ENCODE data around the gene GJD4. TPM values are rescaled to one million over a fixed set of nuclear protein-coding genes. Genes with fewer than 3 reads are reported as not detected.

GJD4 gene
- total RNA-seq, 5 donors from 2014 or later (not counting 1 experiment from before 2014, with no cell fraction given), result not detected

DNA sequence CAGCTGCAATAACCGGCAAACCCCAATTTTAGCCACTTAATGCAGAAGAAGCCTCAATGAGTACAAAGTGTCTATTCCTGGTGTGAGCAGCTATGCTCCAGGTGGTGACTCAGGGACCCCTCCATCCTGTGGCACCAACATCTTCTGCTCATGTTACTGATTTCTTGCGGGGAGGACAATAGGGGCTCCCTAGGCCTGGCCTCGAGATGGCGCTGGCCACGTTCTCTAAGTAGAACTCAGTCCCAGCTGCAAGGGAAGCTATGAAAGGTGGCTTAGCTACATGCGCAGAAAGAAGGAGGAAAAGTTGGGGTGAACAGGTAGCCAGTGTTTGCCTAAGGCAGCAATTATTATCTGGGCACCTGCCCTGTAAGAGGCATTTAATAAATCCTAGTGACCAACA, 6.6 kb downstream of the GJD4 start:
- ChIA-PET CTCF (no interaction called here), POLR2A (interaction anchor here in 1 of 2 donors (0.6 kb wide), 1 partner anchor 407 kb away, joined by 4 read pairs; no protein-coding TSS in a partner anchor)

DNA sequence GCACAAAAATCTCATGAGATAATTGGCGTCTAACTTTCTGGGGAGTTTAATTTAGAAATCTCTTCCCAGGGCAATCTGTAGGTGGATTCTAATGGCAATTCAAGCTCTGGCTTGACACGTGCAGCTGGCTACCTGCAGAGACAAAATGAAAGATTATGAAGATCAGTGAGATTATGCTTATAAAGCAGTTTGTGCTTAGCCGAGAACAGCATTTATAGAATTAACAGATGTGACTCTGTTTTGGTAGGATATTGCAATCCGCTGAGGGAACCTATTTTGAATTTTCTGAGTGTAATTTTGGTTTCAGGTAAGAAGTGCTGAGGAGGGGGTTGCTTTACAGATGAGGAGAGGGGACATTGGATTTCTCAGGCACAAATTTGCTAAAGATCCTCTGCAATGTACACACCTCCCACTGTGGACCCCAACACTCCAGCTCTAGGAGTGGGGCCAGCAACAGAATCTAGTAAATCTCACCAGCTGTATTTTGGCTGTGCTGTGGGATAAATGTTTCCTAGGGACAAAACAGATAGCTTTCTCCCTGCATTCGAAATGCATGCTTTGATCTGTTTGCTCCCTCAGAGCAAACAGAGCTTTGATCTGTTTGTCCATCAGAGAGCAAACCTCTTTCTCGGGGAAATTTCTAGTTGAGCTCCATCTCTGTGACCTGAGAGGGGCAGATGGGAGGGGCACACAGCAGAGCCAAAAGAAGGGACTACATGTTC, 7.4 kb downstream of the GJD4 start:
- H3K4me1 ChIP-seq (ENCODE audit: control insufficient read depth in 1 of 2, extremely low read depth in 1 of 2, insufficient read depth in 2 of 2, low read length in 2 of 2), result peaks cover 0 to 6% of the 10 kb centered on the region in 2 experiments
- CTCF ChIA-PET, result no interaction called here
- Mint-ChIP-seq H3K4me1 (peaks cover 0 to 2% (median 1%) of the 10 kb centered on the region in 3 donors), H3K9me3 (peaks cover 0 to 6% (median 0%) of the 10 kb centered on the region in 3 donors), H3K27ac (no peak overlapping the region), H3K36me3 (no peaks in the 10 kb centered on the region), H3K27me3 (peaks cover 38 to 54% of the 10 kb centered on the region in 2 donors), H3K4me3 (no peak overlapping the region)
- WGBS (ENCODE audit: insufficient coverage), result 56% methylated on average over 6 of the region's 6 CpGs
- H3K27ac ChIP-seq (ENCODE audit: low read length), result no peak overlapping the region
- H3K4me3 ChIP-seq (ENCODE audit: control insufficient read depth in 1 of 2, extremely low read depth in 1 of 2, low read length in 1 of 2), result no peak overlapping the region
- ATAC-seq (replicated peaks in 1 of 4) (no peak), DNase-seq (no peak)
- H3K36me3 ChIP-seq (ENCODE audit: control insufficient read depth in 2 of 2, extremely low read depth in 1 of 2, insufficient read depth in 1 of 2, low read length in 1 of 2), result no peaks in the 10 kb centered on the region
- no peaks in the 10 kb centered on the region for H3K9me3 ChIP-seq
- peaks cover 0 to 43% of the 10 kb centered on the region in 2 experiments for H3K27me3 ChIP-seq (replicated peaks in 1 of 2; ENCODE audit: control insufficient read depth in 2 of 2, extremely low read depth in 1 of 2, insufficient read depth in 2 of 2, low read length in 1 of 2)
- POLR2A ChIA-PET, result interaction anchor here in 1 of 2 donors (0.6 kb wide), 2 partner anchors 22 to 119 kb away, joined by 3 to 4 read pairs; no protein-coding TSS in a partner anchor

More for the DNA sequence above, 6.6 kb downstream of the GJD4 start:
- no peak overlapping the region for H3K4me3 ChIP-seq (ENCODE audit: control insufficient read depth in 1 of 2, extremely low read depth in 1 of 2, low read length in 1 of 2)
- Mint-ChIP-seq H3K9me3 (peaks cover 0 to 6% (median 0%) of the 10 kb centered on the region in 3 donors), H3K4me1 (peaks cover 5 to 8% (median 7%) of the 10 kb centered on the region in 3 donors), H3K27ac (no peak overlapping the region), H3K27me3 (peaks cover 46 to 60% of the 10 kb centered on the region in 2 donors), H3K36me3 (no peaks in the 10 kb centered on the region), H3K4me3 (no peak overlapping the region)
- peaks cover 0 to 10% of the 10 kb centered on the region in 2 experiments for H3K4me1 ChIP-seq (ENCODE audit: control insufficient read depth in 1 of 2, extremely low read depth in 1 of 2, insufficient read depth in 2 of 2, low read length in 2 of 2)
- H3K27ac ChIP-seq (ENCODE audit: low read length), result no peak overlapping the region
- H3K27me3 ChIP-seq (replicated peaks in 1 of 2; ENCODE audit: control insufficient read depth in 2 of 2, extremely low read depth in 1 of 2, insufficient read depth in 2 of 2, low read length in 1 of 2), result peaks cover 0 to 48% of the 10 kb centered on the region in 2 experiments
- ATAC-seq (replicated peaks in 1 of 4) (no peak), DNase-seq (no peak)
- H3K36me3 ChIP-seq (ENCODE audit: control insufficient read depth in 2 of 2, extremely low read depth in 1 of 2, insufficient read depth in 1 of 2, low read length in 1 of 2), result no peaks in the 10 kb centered on the region
- H3K9me3 ChIP-seq, result no peaks in the 10 kb centered on the region
- 93% methylated on average over 2 of the region's 6 CpGs for WGBS (ENCODE audit: insufficient coverage)

DNA sequence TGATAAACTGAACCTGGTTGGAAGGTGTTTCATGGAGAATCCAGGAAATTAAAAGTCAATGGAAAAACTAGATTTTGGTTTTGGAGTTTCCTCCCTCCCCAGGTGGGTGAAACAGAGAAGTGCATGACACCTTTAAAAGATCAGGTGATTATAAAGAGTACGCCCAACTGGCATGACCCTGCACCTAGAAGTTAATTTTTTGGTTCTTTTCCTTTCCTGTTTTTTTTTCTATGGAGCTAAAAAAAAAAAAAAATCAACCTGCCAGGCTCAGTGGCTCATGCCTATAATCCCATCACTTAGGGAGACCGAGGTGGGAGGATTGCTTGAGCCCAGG, 7.9 kb downstream of the GJD4 start:
- peaks cover 0 to 6% (median 0%) of the 10 kb centered on the region in 3 donors for H3K9me3 Mint-ChIP-seq
- no peaks in the 10 kb centered on the region for H3K4me1 Mint-ChIP-seq

DNA sequence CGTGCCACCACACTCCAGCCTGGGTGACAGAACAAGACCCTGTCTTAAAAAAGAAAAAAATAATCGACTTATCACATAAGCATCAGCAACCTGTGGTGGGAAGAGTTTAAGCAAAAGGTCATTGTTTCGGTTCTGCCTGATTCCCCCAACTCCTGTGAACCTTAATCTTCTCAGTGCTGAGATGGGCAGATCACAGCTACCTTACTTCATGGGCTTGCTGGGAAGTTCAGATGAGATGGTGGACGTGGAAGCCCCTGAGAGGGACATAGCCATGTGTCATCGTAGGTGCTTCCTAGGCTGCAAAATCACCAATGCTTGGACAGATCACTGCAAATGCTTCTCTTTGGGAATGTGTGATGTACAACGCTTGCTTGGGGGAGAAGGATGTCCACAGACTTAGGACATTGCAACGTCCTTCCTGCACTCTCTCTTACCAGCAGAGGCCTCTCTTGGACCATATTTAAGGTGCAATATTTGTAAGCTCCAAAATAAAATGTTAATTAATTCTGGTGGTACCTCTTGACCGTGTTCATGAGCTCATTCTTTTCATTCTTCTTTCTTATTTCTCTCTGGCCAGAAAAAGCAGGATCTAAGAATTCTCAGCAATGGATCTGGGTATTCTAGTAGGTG, 8.6 kb downstream of the GJD4 start:
- no peaks in the 10 kb centered on the region for H3K4me1 Mint-ChIP-seq
- ChIA-PET CTCF (no interaction called here), POLR2A (no interaction called here)
- no peaks in the 10 kb centered on the region for H3K36me3 ChIP-seq (ENCODE audit: control insufficient read depth in 2 of 2, extremely low read depth in 1 of 2, insufficient read depth in 1 of 2, low read length in 1 of 2)
- no peak overlapping the region for H3K27ac ChIP-seq (ENCODE audit: low read length)
- H3K27me3 Mint-ChIP-seq, result peaks cover 37 to 49% of the 10 kb centered on the region in 2 donors
- WGBS (ENCODE audit: insufficient coverage), result 59% methylated on average over 2 of the region's 8 CpGs
- H3K4me1 ChIP-seq (ENCODE audit: control insufficient read depth in 1 of 2, extremely low read depth in 1 of 2, insufficient read depth in 2 of 2, low read length in 2 of 2), result no peaks in the 10 kb centered on the region
- H3K9me3 ChIP-seq, result no peaks in the 10 kb centered on the region
- no peaks in the 10 kb centered on the region for H3K36me3 Mint-ChIP-seq
- no peak overlapping the region for H3K4me3 ChIP-seq (ENCODE audit: control insufficient read depth in 1 of 2, extremely low read depth in 1 of 2, low read length in 1 of 2)
- no peak for DNase-seq
- H3K4me3 Mint-ChIP-seq, result no peak overlapping the region
- no peak overlapping the region for H3K27ac Mint-ChIP-seq
- peaks cover 0 to 32% of the 10 kb centered on the region in 2 experiments for H3K27me3 ChIP-seq (replicated peaks in 1 of 2; ENCODE audit: control insufficient read depth in 2 of 2, extremely low read depth in 1 of 2, insufficient read depth in 2 of 2, low read length in 1 of 2)
- H3K9me3 Mint-ChIP-seq, result peaks cover 0 to 6% (median 0%) of the 10 kb centered on the region in 3 donors
- no peak for ATAC-seq (replicated peaks in 1 of 4)

More for the DNA sequence above, 7.9 kb downstream of the GJD4 start:
- WGBS (ENCODE audit: insufficient coverage), result 38% methylated on average over 1 of the region's 2 CpGs
- Mint-ChIP-seq H3K4me3 (no peak overlapping the region), H3K27me3 (peaks cover 37 to 50% of the 10 kb centered on the region in 2 donors), H3K36me3 (no peaks in the 10 kb centered on the region), H3K27ac (no peak overlapping the region)
- peaks cover 0 to 2% of the 10 kb centered on the region in 2 experiments for H3K4me1 ChIP-seq (ENCODE audit: control insufficient read depth in 1 of 2, extremely low read depth in 1 of 2, insufficient read depth in 2 of 2, low read length in 2 of 2)
- H3K27me3 ChIP-seq (replicated peaks in 1 of 2; ENCODE audit: control insufficient read depth in 2 of 2, extremely low read depth in 1 of 2, insufficient read depth in 2 of 2, low read length in 1 of 2), result peaks cover 0 to 39% of the 10 kb centered on the region in 2 experiments
- ChIA-PET POLR2A (interaction anchor here in 1 of 2 donors (0.6 kb wide), 2 partner anchors 22 to 119 kb away, joined by 3 to 4 read pairs; no protein-coding TSS in a partner anchor), CTCF (no interaction called here)
- DNase-seq (no peak), ATAC-seq (replicated peaks in 1 of 4) (no peak)
- no peak overlapping the region for H3K4me3 ChIP-seq (ENCODE audit: control insufficient read depth in 1 of 2, extremely low read depth in 1 of 2, low read length in 1 of 2)
- no peaks in the 10 kb centered on the region for H3K9me3 ChIP-seq
- H3K27ac ChIP-seq (ENCODE audit: low read length), result no peak overlapping the region
- H3K36me3 ChIP-seq (ENCODE audit: control insufficient read depth in 2 of 2, extremely low read depth in 1 of 2, insufficient read depth in 1 of 2, low read length in 1 of 2), result no peaks in the 10 kb centered on the region

DNA sequence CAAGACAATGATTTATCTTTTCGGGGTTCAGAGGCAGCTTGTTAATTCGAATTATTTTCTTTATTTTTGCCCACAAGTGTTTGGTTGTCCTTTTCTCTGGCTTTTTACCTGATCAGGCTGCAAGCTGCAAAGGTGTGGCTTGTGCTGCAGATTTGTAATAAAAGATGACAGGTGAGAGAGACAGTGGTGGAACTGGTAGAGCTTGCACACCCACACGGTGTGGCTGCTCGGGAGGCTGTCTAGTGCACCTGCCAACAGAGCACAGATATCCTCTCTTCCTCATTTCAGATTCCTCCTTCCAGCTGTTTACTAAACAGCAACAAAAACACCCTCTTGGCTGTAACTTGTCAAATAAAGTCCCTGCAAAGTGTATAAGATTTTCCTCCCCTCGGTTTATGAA, 9.2 kb downstream of the GJD4 start:
- Mint-ChIP-seq H3K27me3 (peaks cover 37 to 45% of the 10 kb centered on the region in 2 donors), H3K9me3 (peaks cover 0 to 6% (median 0%) of the 10 kb centered on the region in 3 donors), H3K4me3 (no peak overlapping the region), H3K4me1 (no peaks in the 10 kb centered on the region), H3K27ac (no peak overlapping the region), H3K36me3 (no peaks in the 10 kb centered on the region)
- no peaks in the 10 kb centered on the region for H3K9me3 ChIP-seq
- H3K36me3 ChIP-seq (ENCODE audit: control insufficient read depth in 2 of 2, extremely low read depth in 1 of 2, insufficient read depth in 1 of 2, low read length in 1 of 2), result no peaks in the 10 kb centered on the region
- ATAC-seq (replicated peaks in 1 of 4) (no peak), DNase-seq (no peak)
- H3K27me3 ChIP-seq (replicated peaks in 1 of 2; ENCODE audit: control insufficient read depth in 2 of 2, extremely low read depth in 1 of 2, insufficient read depth in 2 of 2, low read length in 1 of 2), result peaks cover 0 to 32% of the 10 kb centered on the region in 2 experiments
- ChIA-PET POLR2A (no interaction called here), CTCF (no interaction called here)
- 47% methylated on average over 2 of the region's 5 CpGs for WGBS (ENCODE audit: insufficient coverage)
- no peak overlapping the region for H3K27ac ChIP-seq (ENCODE audit: low read length)
- H3K4me1 ChIP-seq (ENCODE audit: control insufficient read depth in 1 of 2, extremely low read depth in 1 of 2, insufficient read depth in 2 of 2, low read length in 2 of 2), result no peaks in the 10 kb centered on the region
- H3K4me3 ChIP-seq (ENCODE audit: control insufficient read depth in 1 of 2, extremely low read depth in 1 of 2, low read length in 1 of 2), result no peak overlapping the region

DNA sequence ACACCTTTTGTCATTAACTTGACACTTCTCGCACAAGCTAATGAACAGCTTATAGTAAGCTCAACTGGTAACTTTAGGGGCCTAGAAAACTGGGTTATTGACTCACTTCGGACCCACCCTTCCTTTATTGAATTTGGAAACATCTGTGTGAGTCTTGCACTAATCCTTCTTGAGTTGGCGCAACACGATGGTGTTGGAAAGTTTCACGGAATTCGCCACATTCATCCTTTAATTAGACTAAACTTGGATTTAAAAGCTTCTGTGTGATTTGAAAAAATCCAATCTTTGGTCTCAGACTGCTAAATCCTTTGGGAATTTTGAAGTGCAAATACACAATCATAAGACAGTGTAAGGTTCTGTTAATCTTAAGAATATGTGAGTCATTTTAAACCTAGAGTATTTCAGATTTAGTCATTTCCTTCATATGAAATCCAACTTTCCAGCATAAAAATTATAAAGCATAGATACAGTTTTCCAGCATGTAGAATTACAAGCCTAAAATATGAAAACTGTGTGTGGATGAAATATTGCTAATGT, 21.9 kb downstream of the GJD4 start:
- peaks cover 0 to 4% (median 0%) of the 10 kb centered on the region in 3 donors for H3K9me3 Mint-ChIP-seq
- Histone ChIP-seq H3K27ac (ENCODE audit: low read length) (no peak overlapping the region), H3K9me3 (no peaks in the 10 kb centered on the region), H3K27me3 (replicated peaks in 1 of 2; ENCODE audit: control insufficient read depth in 2 of 2, extremely low read depth in 1 of 2, insufficient read depth in 2 of 2, low read length in 1 of 2) (no peaks in the 10 kb centered on the region), H3K4me3 (ENCODE audit: control insufficient read depth in 1 of 2, extremely low read depth in 1 of 2, low read length in 1 of 2) (no peak overlapping the region), H3K4me1 (ENCODE audit: control insufficient read depth in 1 of 2, extremely low read depth in 1 of 2, insufficient read depth in 2 of 2, low read length in 2 of 2) (no peaks in the 10 kb centered on the region), H3K36me3 (ENCODE audit: control insufficient read depth in 2 of 2, extremely low read depth in 1 of 2, insufficient read depth in 1 of 2, low read length in 1 of 2) (no peaks in the 10 kb centered on the region)
- no peak overlapping the region for H3K4me3 Mint-ChIP-seq
- no peaks in the 10 kb centered on the region for H3K4me1 Mint-ChIP-seq
- POLR2A ChIA-PET, result no interaction called here
- no peak for ATAC-seq (replicated peaks in 1 of 4)
- no peak for DNase-seq
- no peak overlapping the region for H3K27ac Mint-ChIP-seq
- peaks cover 22% of the 10 kb centered on the region in 2 donors for H3K27me3 Mint-ChIP-seq
- H3K36me3 Mint-ChIP-seq, result no peaks in the 10 kb centered on the region
- CTCF ChIA-PET, result no interaction called here
- no CpG with 5 or more reads among the region's 6 CpGs for WGBS (ENCODE audit: insufficient coverage)

Data from T-cell (primary cell).